Gastroesophageal sphincter (tissue), 3 donors: ENCODE data around the gene PDXP.
"Not testable (repeated sequence)": the region's sequence is repeated elsewhere in the genome, so short reads cannot be mapped to it uniquely, and the experiment has no call there.

ENCODE experiments used
- CTCF ChIP-seq, 4 experiments: fragments of 200-600 bp in 2 of 4; fragments of 450-650 bp in 2 of 4; sonication (generic) in 1 of 4; IDR thresholded peaks; one replicate each; pipeline ENCODE4 v1.5.1; 2017 to 2019; ENCODE audit warnings: antibody characterized with exemption in 4 of 4, mild to moderate bottlenecking in 2 of 4, moderate library complexity in 2 of 4
- POLR2A ChIP-seq, 2 donors: fragments of 450-650 bp; IDR thresholded peaks; one replicate each; pipeline ENCODE4 v1.6.1; 2017; ENCODE audit warnings: antibody characterized with exemption in 2 of 2, mild to moderate bottlenecking in 2 of 2, moderate library complexity in 1 of 2

- TF ChIP-seq CTCF, POLR2A (IDR thresholded peaks at IDR 0.05): not testable (repeated sequence)
Measured at GRCh38 chr22:37610153-37610475, 48.4 kb upstream of the PDXP start.
